Type B pancreatic cell (in vitro differentiated cells): Measurements from ENCODE around the gene HLF. TPM values are rescaled to one million over a fixed set of nuclear protein-coding genes. Genes with fewer than 3 reads are reported as not detected.

Experiments
- DNase-seq: peaks from one replicate; pipeline ENCODE4 v3.0.0; 2021; ENCODE audit warnings: mixed read lengths; ENCODE audit not compliant: unreplicated experiment; ENCODE audit errors: extremely low spot score
- H3K27ac Mint-ChIP-seq: 2 replicates; pipeline ENCODE4 v1.8.0; 2021; ENCODE audit warnings: mild to moderate bottlenecking, mixed read lengths
- H3K27me3 Mint-ChIP-seq: 2 replicates; pipeline ENCODE4 v1.8.0; 2021; ENCODE audit warnings: mixed read lengths
- H3K36me3 Mint-ChIP-seq: 2 replicates; pipeline ENCODE4 v1.8.0; 2021; ENCODE audit warnings: mixed read lengths
- H3K4me1 Mint-ChIP-seq: one replicate; pipeline ENCODE4 v1.8.0; 2021; ENCODE audit warnings: mixed read lengths; ENCODE audit not compliant: unreplicated experiment
- H3K4me3 Mint-ChIP-seq: 2 replicates; pipeline ENCODE4 v1.8.0; 2021; ENCODE audit warnings: mild to moderate bottlenecking, mixed read lengths
- H3K9me3 Mint-ChIP-seq: 2 replicates; pipeline ENCODE4 v1.8.0; 2021; ENCODE audit warnings: mixed read lengths
- CTCF ChIP-seq: fragments of 200-600 bp; sonication (generic); conservative IDR thresholded peaks from 2 replicates; pipeline ENCODE4 v1.5.0; 2021; ENCODE audit warnings: antibody characterized with exemption, mild to moderate bottlenecking
- total RNA-seq: library from RNA; stranded (reverse); gene quantifications from 2 replicates; pipeline ENCODE4 v1.2.1, GENCODE V29; 2021; ENCODE audit warnings: low replicate concordance

The HLF gene
- total RNA-seq, 1 donor from 2014 or later: 2.6 TPM

GRCh38 chr17:55238931-55239297 is 25.8 kb upstream of the HLF start:
- peak overlapping the region; percentile 93 for H3K4me3 Mint-ChIP-seq
- peaks cover 3% of the 10 kb centered on the region for H3K4me1 Mint-ChIP-seq
- no peak for TF ChIP-seq CTCF
- H3K27ac Mint-ChIP-seq: peak overlapping the region; percentile 89
- H3K36me3 Mint-ChIP-seq: no peaks in the 10 kb centered on the region
- H3K9me3 Mint-ChIP-seq: no peaks in the 10 kb centered on the region
- H3K27me3 Mint-ChIP-seq: peaks cover 19% of the 10 kb centered on the region
- DNase-seq: no peak

GRCh38 chr17:55241097-55241496 is 23.7 kb upstream of the HLF start:
- peaks cover 3% of the 10 kb centered on the region for H3K4me1 Mint-ChIP-seq
- DNase-seq: no peak
- H3K4me3 Mint-ChIP-seq: no peak overlapping the region
- H3K27ac Mint-ChIP-seq: no peak overlapping the region
- H3K36me3 Mint-ChIP-seq: no peaks in the 10 kb centered on the region
- H3K27me3 Mint-ChIP-seq: peaks cover 18% of the 10 kb centered on the region
- H3K9me3 Mint-ChIP-seq: no peaks in the 10 kb centered on the region
- no peak for TF ChIP-seq CTCF

GRCh38 chr17:55242476-55242875 is 22.3 kb upstream of the HLF start:
- DNase-seq: no peak
- peaks cover 21% of the 10 kb centered on the region for H3K27me3 Mint-ChIP-seq
- H3K9me3 Mint-ChIP-seq: no peaks in the 10 kb centered on the region
- TF ChIP-seq CTCF: no peak
- no peak overlapping the region for H3K4me3 Mint-ChIP-seq
- no peak overlapping the region for H3K27ac Mint-ChIP-seq
- H3K4me1 Mint-ChIP-seq: peaks cover 3% of the 10 kb centered on the region
- H3K36me3 Mint-ChIP-seq: no peaks in the 10 kb centered on the region

GRCh38 chr17:55245986-55246385 is 18.8 kb upstream of the HLF start:
- no peak for DNase-seq
- Mint-ChIP-seq H3K4me3 (no peak overlapping the region), H3K27me3 (peaks cover 12% of the 10 kb centered on the region), H3K36me3 (no peaks in the 10 kb centered on the region), H3K9me3 (no peaks in the 10 kb centered on the region), H3K27ac (no peak overlapping the region), H3K4me1 (peaks cover 7% of the 10 kb centered on the region)
- no peak for TF ChIP-seq CTCF

- Mint-ChIP-seq H3K9me3 (no peaks in the 10 kb centered on the region), H3K4me3 (no peak overlapping the region), H3K27ac (no peak overlapping the region), H3K36me3 (no peaks in the 10 kb centered on the region), H3K4me1 (peaks cover 7% of the 10 kb centered on the region), H3K27me3 (peaks cover 12% of the 10 kb centered on the region)
- no peak for TF ChIP-seq CTCF
- no peak for DNase-seq
Observed at GRCh38 chr17:55246583-55246982, 18.2 kb upstream of the HLF start.

GRCh38 chr17:55248077-55248476 is 16.7 kb upstream of the HLF start:
- no peaks in the 10 kb centered on the region for H3K36me3 Mint-ChIP-seq
- H3K4me1 Mint-ChIP-seq: peaks cover 7% of the 10 kb centered on the region
- no peak overlapping the region for H3K4me3 Mint-ChIP-seq
- TF ChIP-seq CTCF: no peak
- H3K9me3 Mint-ChIP-seq: no peaks in the 10 kb centered on the region
- H3K27ac Mint-ChIP-seq: no peak overlapping the region
- peaks cover 13% of the 10 kb centered on the region for H3K27me3 Mint-ChIP-seq
- DNase-seq: no peak
